ENCODE data around the gene TAS1R1.
"Not testable (repeated sequence)": the region's sequence is repeated elsewhere in the genome, so short reads cannot be mapped to it uniquely, and the experiment has no call there.

The TAS1R1 gene

DNA sequence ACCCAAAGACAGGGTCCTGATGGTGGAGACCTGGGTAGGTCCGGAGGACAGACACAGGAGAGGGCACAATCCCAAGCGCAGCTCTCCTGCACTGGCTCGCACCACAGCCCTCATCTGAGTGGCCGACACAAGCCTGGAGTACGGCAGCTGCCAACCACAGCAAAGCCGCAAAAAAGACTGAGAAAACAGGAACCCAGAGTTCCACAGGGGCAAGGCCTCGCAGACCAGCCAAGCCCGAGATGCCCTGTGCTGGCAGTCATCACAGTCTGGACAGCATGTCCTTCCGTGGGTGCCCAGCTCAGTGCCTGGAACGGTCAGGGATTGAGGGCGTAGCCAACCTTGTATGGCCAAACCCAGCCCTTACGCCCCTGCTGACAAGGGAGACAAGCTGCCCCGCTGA, 36.1 kb downstream of the TAS1R1 start:
- DNase-seq (ENCODE audit: low read depth): no peak

DNA sequence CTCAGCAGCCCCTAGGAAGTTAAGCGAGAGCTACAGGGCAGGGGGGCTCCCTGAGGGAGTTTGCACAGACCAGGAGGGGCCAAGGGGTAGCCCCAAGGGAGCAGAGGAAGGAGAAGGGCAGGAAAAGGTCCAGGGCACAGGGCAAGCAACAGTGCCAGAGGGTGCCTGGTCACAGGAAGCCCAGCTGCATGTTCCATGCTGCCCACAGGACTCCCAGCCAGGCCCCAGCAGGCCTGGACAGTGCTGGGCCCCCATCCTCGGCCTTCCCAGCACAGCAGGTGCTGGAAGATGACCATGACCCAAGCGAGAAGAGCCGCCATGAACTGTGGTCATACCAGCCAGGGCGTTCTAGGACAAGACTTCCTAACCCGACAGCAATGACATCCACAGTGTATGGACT, 36.5 kb downstream of the TAS1R1 start:
- DNase-seq (ENCODE audit: low read depth): no peak

DNA sequence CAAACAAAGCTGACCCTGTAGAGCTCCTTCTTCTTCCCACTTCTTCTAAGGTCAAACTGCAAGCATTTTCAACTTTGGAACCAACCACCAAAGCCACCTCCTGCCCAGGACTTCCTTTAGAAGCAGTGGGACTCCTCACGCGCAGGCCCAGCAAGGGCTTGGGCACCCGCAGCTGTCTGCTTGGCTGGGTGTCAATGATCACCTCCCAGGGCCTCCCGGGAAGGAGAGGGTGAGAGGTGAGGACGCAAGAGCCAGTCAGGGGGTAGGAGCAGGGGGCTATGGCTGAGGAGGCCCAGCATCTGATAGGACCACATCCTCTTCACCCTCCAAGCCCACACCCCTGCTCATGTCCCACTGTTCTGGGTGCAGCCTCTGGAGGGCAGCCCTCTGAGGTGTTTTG, 37.3 kb downstream of the TAS1R1 start:
- DNase-seq (ENCODE audit: low read depth): no peak

DNA sequence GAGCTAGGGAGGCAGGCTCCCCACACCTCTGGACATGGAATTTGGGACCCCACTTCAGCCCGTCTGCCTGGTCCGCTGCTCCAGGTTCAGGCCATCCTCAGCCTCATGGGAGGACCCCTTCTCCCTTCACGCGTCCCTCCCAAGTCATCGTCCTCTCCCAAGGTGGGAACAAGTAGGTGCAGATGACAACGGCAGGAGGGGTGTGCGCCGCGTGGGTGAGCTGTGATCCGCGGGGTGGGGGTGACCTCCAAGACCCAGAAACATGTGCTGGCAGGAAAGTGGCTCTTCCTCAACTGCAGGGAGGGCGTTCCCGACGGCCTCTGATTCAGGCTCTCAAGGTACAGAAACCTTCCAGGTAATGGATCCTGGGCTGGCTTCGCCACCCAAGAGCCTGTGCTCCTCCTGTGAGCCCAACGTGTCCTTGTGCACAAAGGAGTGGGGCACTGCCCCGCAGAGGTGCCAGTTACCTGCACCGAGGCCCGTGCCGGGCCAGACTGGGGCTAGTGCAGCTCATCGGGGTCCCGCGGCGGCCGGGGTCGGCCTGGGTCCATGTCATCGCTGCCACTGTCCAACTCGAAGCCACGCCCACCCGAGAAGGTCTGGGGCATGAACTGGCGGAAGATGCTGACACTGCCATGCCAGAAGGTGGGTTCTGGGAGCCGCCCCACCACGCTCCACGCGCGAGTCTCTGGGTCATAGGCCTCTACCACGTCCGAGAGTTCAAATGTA, 37.9 kb downstream of the TAS1R1 start:
- DNase-seq (ENCODE audit: low read depth): no peak

DNA sequence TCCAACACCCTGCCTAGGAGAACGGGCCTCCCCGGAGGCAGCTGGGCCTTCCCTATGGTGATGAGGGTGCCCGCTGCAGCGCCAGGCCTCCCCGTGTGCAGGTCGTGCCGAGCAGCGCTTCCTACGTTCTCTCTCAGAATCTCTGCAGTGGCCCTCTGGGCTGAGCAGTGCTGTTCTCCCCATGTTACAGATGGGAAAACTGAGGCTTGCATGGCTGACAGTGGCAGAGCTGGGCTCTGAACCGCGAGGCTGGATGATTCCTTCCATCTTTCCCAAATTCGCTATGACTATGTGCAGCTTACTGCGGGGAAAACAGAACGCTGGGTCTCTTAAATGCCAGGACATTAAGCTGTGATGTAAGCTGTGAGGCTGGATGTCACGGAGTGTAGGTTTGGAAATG, 38.7 kb downstream of the TAS1R1 start:
- no peak for DNase-seq (ENCODE audit: low read depth)

DNA sequence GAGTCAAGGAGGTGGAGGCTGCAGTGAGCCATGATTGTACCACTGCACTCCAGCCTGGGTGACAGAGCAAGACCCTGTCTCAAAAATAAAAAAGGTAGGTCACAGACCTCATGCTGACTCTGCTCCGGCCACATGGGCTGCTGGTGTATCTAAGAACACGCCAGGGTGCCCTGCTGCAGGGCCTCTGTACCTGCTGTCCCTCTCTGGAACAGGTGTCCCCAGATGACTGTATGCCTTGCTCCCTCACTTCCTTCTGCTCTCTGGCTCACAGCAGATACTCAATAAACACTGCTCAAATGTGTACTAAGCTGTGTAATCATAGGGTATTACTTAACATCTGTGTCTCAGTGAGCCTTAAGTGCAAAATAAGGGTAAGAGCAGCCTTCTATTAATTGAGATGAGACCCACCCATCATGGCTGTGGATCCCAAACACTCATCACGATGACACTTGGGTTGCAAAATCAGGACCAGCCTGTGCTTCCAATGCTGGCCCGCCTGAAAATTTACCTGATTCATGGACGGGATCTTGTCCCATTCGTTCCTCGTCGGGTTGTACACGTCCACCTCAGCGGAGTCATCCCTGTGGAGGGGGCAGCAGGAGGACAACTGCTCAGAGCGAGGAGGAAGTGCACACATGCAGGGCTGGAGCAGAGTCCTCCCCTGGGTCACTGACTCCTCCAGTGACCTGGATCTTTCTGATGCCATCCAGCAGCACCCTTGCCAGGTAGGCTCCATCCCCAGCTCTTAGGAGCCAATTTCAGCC, 40.1 kb downstream of the TAS1R1 start:
- no peak for DNase-seq (ENCODE audit: low read depth)

DNA sequence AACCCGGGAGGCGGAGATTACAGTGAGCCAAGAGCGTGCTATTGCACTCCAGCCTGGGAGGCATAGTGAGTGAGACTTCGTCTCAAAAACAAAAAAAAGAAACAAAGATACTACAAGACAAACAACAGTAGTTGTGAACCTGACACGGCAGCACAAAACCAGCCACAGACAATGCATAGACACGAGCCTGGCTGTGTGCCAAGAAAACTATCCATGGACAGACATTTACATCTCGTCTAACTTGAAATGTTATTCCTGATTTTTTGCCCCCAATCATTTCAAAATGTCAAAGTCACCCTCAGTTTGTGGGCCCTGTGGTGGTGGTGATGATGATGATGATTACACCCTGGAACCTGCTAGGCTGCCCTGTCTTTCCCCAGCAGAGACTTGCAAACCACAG, 41.2 kb downstream of the TAS1R1 start:
- no peak for DNase-seq (ENCODE audit: low read depth)

DNA sequence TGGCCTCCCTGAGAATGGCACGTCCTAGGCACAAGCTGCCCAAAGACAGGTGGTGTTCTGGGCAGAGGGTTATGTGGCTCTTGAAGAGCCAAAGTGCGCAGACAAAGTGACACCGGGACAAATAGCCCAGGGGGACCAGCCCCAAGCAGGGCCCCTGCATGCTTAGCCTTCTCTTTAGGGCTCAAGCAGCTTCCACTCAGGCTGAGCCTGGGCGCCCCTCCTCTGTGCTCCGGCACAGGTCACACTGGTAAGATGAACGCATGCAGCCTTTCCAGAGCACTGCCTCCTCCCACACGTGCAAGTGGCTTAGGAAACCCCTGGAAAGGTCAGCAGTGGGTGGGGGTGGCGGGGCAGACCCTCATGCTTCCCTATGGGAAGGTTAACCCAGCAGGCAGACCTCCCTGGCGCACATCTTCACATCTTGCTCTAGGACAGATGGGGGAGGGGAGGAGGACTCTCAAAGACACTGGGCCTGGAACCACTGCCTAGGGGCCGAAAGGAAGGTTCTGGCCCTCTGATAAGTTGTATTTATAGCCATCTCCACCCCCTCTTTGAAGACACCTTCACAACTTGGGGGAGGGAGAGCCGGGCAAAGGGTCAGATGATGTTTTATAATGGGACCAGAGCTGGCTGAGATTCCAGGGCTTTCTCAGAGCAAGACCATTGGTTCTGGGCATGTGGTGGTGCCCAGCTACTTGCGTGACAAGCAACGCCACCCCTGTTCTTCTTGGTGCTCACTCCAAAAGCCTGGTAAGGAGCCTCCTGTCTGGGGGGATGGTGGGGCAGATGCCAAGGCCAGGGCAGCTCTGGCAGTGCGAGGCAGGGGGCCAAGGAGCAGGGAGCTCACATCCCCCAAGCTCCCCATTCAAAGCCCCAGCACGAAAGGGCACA, 42.0 kb downstream of the TAS1R1 start:
- no peak for DNase-seq (ENCODE audit: low read depth)

DNA sequence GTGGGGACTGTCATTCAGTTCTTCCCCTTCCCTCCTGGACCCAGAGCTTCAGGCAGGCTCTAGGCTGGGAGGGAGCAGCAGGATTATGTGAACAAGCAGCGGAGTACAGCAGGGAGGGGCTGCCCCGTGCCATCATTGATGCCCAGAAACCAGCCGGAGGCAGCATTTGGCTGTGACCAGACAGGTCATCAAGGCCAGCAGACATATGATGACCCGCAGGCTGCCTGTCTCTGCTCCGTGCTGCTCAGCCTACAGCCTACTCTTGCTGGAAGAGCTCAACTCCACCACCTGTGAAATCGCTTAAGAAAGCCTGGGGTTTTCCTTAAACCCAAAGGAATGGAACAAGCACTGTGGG, 42.6 kb downstream of the TAS1R1 start:
- DNase-seq (ENCODE audit: low read depth): no peak

DNA sequence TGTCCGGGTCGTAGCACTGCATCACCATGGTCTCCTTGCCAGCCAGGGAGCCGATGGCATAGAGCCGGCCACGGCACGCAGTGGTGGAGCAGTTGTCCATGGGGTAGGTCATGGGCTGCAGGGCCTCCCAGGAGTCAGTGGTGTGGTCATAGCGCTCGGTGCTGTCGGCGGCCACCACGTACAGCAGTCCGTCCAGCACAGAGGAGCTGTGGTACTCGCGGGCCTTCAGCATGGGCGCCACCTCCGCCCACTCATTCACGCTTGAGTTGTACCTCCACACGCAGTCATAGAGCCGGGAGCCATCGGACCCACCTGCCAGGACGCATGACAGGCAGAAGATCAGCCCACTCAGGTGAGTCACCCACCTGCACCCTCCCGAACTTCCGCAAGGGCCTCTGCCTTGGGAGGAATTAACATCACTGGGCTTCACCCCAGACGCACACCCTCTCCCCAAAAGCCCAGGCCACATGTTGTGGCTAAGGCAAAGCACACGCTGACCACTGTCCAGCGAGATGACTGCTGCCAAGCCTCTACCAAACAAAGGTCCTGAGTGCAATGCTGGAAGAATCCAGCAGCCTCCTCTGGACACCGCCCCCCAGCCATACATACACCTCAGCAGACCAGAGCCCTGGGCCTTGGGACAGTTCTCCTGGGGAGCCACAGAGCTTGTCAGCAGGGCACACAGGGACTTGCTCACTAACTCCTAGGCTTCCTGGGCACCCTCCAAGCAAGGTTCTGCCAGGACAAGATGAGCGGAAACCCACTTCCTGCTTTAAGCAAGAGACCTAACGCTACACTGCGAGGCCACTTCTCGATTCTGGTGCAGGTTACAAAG, 44.3 kb downstream of the TAS1R1 start:
- peak; percentile 45 for DNase-seq (ENCODE audit: low read depth)

DNA sequence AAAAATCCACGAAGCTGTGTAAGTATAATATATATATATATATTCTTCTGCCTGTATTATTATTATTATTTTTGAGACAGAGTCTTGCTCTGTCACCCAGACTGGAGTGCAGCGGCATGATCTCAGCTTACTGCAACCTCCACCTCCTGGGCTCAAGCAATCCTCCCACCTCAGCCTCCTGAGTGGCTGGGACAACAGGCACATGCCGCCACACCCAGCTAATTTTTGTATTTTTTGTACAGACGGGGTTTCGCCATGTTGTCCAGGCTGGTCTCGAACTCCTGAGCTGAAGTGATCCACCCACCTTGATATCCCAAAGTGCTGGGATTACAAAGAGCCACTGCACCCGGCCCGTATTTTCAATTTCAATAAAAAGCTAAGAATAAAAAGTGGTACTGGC, 44.9 kb downstream of the TAS1R1 start:
- not testable (repeated sequence) for DNase-seq (ENCODE audit: low read depth)

DNA sequence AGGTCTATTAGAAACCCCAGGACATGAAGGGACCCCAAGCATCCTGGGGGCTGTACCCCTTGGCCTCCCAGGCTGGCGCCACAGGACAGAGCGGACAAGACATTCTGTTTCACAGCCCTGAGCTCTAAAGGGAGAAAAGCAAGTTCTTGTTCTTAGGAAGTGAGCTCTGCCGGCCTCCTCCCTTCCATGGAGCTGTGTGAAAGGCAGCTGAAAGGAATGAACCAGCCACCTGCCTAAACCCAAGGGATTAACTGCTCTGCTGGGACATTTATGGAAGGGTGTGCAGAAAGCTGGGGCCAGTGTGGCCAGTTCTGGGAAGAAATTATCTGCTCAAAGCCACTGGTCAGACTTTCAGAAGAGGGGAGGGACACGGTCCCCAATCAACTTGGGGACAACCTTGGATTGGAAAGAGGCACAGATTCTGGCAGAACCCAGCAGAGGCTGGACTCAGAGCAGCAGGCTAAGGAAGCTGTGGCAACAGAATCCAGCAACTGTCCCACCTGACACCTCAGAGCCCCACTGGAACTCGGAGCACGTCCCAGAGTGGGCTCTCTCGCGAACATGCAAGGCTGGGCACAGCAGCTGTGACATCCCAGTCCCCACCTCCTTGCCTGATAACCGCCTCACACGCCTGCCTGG, 45.4 kb downstream of the TAS1R1 start:
- DNase-seq (ENCODE audit: low read depth): no peak

DNA sequence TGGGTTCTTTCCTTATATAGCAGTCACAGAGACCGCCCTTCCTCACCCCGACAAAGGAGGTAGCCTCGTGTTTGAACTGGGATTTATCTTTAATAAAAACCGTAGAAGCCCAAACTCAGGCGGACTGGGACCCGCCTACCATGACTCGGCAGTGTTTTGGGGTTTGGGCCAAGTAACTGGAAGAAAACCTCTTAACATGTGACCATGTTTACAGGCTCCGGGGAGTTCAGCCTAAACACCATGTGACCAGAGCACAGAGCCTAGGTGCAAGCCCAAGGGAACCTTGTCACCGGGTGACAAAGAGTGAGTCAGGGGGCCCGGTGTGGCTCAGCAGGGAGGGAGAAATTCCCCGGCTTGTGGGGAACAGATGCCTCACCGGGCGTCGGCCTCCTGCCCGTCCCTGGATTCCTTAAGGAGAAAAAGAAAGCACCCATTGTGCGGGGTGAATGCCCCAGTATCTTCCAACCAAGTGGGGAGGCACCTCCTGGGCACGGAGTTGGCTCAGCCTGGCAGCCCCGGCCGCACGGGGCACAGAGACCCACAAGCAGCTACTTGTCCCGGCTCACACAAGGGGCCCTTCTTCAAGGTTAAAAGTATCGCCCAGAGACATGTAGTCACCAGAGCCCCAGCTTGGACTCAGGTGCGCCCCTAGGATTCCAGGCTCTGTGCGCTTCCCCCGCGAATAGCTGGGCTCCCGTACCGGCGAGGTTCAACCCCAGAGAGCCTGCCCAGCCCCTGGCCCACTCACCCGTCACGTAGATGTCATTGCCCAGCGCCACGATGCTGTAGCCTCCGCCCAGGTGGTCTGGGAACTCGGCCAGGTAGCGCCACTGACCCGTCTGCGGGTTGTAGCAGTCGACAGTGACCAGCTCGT, 46.2 kb downstream of the TAS1R1 start:
- DNase-seq (ENCODE audit: low read depth): peak; percentile 62

DNA sequence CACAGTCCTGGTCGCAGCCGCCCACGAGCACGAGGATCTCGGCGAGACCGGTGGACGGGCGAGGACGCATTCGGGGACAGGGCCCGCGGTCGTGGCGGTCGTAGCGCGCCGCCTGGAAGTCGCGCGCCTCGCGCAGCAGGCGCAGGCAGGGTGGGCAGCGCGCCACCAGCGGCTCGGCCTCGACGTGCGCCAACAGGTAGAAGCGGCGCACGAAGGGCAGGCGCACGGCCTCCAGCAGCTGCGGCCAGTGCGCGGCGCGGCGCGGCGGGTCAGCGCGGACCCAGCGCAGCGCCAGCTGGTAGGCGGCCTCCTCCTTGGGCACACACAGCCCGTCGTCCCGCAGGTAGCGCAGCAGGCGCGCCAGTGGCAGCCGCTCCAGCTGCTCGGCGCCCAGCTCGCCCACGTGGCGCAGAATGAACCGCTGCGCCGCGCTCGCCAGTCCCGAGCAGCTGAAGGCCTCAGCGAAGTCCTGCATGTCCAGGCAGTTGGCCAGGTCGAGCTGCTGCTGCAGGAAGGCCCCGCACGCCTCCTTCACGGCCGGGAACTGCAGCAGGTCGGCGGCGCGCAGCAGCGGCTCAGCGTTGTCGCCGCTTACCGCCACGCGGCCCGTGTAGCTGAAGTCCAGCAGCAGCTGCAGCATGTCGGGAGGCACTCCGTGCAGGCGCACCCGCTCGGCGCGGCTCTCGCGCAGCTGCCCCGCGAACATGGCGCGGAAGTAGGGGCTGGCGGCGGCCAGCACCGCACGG, 47.0 kb downstream of the TAS1R1 start:
- no peak for DNase-seq (ENCODE audit: low read depth)

DNA sequence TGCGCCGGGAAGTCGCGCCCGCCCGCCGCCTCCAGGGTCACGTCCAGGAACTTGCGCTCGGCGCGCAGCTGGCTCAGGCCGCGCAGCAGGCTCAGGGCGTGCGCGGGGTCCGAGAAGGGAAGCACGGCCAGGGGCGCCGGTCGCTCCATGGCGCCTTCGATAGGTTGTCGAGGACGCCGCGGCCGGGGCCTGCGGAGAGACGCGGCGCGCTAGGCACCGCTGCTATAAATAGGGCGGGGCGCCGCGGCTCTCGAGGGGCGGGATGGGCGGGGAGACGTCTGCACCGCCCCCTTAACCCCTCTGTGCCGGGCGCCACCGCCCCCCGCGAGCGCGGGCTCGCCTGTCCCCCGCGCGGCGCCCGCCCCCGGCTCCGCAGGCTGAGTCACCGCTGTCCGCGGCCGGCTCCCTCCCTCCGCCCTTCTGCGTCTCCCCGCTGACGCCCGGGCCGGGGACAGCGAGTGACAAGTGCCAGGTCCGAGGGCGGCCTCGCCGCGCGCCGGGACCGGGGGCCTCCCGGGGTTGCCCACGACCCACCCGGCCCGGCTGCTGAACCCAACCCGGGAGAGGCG, 47.6 kb downstream of the TAS1R1 start, which contains the start of gene KLHL21:
Gene KLHL21 (minus strand): TSS at position 201 of the 569 bp plus-strand sequence. CDS start 52 bp downstream, at position 149.
- DNase-seq (ENCODE audit: low read depth): peak; percentile 81

DNA sequence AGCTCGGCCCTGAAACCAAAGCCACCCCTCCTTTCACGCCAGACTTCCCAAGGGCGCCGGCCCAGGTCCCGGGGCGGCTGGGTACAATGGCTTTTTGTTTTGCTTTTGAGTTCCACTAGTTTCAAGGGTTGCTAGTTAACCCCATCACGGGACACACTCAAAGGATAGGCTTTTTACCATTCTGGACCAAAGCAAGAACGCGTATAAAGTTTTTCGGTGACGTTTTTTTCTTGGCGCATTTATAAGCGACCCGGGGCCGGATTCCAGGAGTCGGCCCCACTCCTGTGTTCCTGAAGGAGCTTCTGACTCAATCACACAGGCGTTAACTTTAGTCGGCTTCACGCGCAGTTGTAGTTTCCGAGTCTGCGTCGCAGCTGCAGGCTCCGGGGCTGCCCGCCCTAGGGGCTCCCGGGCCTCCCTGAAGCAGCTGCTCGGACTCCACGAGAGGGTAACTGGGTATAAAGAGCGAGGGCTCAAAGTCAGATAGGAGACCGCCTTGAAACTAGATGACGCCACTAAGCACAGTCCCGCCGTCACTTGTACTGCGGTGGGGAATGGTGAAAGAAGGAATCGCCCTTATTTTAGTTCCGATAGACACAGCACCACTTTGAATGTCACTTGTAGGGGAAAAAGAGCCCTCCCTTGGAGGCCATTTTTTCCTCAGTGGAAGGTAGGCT, 48.3 kb downstream of the TAS1R1 start:
- DNase-seq (ENCODE audit: low read depth): no peak

DNA sequence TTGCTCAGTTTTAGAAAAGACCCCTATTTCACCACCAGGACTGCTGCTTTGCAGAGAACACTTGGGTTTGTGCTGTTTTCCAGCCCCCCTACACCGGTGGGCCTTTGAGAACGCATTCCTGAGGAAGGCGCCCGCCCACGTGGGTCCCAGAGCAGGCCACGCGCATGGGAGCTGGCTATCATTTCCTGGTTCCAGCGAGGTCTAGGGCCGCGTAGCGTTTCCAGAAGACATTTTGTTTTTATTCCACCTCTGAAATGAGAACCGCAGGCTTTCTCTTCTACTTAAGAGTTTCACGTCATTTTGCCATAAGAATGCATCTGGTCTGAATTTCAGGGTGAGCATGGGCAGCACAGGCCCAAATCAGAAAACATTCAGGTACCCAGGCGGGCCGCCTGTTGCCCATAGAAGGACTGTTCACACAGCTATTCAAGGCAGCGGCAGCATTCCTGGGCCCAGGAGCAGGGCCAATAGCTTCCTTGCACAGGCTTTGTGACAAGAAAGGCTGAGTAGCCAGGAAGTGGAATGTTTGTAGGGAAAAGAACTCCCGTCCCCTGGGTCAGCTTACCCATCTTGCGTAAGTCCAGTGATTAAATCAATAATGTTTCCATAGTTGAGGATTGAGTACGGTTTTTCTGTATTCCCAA, 48.9 kb downstream of the TAS1R1 start:
- DNase-seq (ENCODE audit: low read depth): no peak

Measured in stimulated activated CD8-positive, alpha-beta memory T cell treated with anti-CD3 and anti-CD28 coated beads, Interleukin-12 subunit alpha, Interleukin-12 subunit beta, amount 100 ng/mL, for 1 hour (primary cell).